ENCODE measurements around the gene FGF12.

FGF12 gene

DNA sequence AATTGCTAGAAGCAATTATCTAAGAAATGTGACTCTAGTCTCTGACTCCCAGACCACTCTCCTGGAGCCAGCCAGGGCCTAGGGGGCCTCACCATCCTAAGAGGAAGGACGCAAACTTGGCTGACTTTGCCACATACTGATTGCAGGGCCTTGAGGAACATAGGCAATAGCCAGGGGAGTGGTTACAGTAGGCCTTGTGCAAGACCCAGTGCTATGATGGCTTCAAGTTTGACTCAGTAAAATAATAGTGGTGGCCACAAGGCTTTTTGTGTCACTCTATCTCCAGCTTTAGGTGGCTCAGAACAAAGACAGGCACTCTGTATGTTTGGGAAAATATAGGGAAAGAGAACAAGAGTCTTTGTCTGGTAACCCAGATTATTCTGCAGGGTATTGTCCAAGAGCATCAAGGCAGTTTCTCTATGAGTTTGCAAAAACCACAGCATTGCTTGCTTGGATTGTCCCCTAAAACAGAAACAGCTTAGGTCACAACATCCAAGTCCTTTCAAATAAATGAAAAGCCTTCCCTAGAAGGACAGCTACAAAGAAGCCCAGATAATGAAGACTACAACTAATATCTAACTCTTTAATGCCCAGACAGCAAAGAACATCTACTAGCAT lies 634.8 kb downstream of the FGF12 start:
- no peak for DNase-seq (ENCODE audit: low read depth)

DNA sequence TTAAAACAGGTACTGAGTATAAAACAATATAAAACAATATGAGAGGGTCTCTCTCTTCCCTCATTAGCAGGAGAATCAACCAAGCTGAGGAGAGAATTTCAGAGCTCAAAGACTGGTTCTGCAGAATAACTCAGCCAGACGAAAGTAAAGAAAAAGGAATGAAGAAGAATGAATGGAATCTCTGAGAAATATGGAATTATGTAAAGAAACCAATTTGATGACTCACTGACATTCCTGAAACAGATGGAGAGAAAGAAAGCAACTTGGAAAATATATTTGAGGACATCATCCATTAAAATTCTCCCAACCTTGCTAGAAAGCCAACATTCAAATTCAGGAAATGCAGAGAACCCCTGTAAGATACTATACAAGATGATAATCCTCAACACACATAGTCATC lies 635.5 kb downstream of the FGF12 start:
- DNase-seq (ENCODE audit: low read depth) = no peak

DNA sequence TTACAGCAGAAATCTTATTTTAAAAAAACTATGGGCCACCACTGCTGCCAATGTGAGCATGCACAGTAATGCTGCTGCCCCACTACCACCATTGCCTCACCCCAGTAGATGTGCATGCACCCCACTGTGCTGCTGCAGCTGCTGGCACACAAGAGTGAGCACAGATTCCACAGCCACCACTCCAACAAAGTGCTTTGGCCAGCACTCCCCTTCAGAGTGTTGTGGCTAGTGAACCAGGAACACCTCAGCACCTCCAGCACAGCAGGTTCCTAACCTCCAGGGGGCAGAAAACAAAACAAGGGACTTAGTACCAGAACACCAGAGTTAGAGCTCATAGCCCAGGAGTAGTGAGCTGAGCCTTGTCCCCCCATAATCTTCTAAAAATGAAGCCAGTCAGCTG lies 636.8 kb downstream of the FGF12 start:
- no peak for DNase-seq (ENCODE audit: low read depth)

Measured in stimulated activated CD8-positive, alpha-beta memory T cell treated with anti-CD3 and anti-CD28 coated beads, Interleukin-15, amount 100 ng/mL, for 24 hours (primary cell).